DOHH2 (cell line): ENCODE measurements around the gene TDP2.

Experiments used
- CTCF ChIP-seq: fragments of 200-600 bp; sonication (generic); IDR thresholded peaks from one replicate; pipeline ENCODE4 v1.5.1; 2014; ENCODE audit warnings: antibody characterized with exemption, mild to moderate bottlenecking, low read depth, low read length; ENCODE audit not compliant: poor library complexity, severe bottlenecking
- EZH2phosphoT487 ChIP-seq: fragments of 200-600 bp; sonication (generic); IDR thresholded peaks from 2 replicates; pipeline ENCODE4 v1.6.1; 2017; ENCODE audit warnings: borderline replicate concordance, mild to moderate bottlenecking, antibody characterized with exemption, low read length, moderate library complexity, mixed read lengths

- TF ChIP-seq CTCF: no peak
- TF ChIP-seq EZH2phosphoT487: no peak
Measured at GRCh38 chr6:24699521-24700359, 33.0 kb upstream of the TDP2 start.
